Endothelial cell of umbilical vein (primary cell): ENCODE data around the gene IQSEC3.

Source experiments
- CTCF ChIP-seq, 2 donors: IDR thresholded peaks; 1 replicate in 1 of 2; 2 replicates in 1 of 2; pipeline ENCODE4 v1.5.1; 2011; ENCODE audit warnings: low read length in 2 of 2, mild to moderate bottlenecking in 2 of 2, moderate library complexity in 2 of 2, control low read depth in 1 of 2, inconsistent platforms in 1 of 2, low read depth in 1 of 2; ENCODE audit not compliant: insufficient read depth in 1 of 2; ENCODE audit errors: extremely low read depth in 1 of 2
- POLR2AphosphoS5 ChIP-seq: IDR thresholded peaks from 2 replicates; pipeline ENCODE4 v1.6.1; 2012; ENCODE audit warnings: low read depth, mild to moderate bottlenecking, control low read depth, low read length, moderate library complexity; ENCODE audit not compliant: insufficient read depth

- no peak for TF ChIP-seq POLR2AphosphoS5
- TF ChIP-seq CTCF (IDR thresholded peaks at IDR 0.05; ENCODE audit: extremely low read depth in 1 of 2, insufficient read depth in 1 of 2, low read depth in 1 of 2, low read length in 2 of 2): no peak
Measured at GRCh38 chr12:215116-215515, 148.5 kb downstream of the IQSEC3 start.
